ENCODE results near the gene PTPN5. TPM values are rescaled to one million over a fixed set of nuclear protein-coding genes. Genes with fewer than 3 reads are reported as not detected.

PTPN5 gene
- total RNA-seq, 2 experiments from 2014 or later = not detected

DNA sequence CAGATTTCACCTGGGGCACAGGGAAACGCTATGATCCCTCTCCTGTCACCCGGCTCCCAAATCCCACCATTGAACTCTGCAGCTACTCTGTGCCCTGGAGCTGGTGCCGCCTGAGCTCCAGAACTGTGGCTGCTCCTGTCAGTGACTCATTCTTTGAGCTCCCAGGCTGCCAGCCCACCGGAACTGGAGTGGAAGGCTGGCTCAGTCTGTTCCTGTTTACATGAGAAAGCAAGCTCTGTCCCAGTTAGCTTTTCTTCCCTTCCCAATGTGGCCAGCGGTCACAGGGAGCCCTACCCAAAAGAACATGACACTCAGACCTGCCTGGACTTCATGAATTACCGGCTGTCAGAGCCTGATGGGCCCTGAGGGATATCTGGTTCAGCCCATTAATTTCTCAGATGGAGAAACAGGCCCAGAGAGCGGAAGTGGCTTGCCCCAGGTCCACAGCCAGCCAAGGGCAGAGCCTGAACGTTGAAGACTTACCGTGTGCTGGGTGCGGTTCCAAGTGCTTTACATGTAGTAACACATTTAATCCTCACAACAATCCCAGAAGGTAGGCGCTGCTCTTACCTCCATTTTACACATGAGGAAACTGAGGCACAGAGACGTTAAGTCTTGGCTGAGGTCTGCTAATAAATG is 41.8 kb downstream of the PTPN5 start:
- H3K9me3 ChIP-seq (ENCODE audit: low read length) = no peaks in the 10 kb centered on the region
- no TSS peak for BruUV-seq (replicated peaks)
- TF ChIP-seq, protein P1, sequence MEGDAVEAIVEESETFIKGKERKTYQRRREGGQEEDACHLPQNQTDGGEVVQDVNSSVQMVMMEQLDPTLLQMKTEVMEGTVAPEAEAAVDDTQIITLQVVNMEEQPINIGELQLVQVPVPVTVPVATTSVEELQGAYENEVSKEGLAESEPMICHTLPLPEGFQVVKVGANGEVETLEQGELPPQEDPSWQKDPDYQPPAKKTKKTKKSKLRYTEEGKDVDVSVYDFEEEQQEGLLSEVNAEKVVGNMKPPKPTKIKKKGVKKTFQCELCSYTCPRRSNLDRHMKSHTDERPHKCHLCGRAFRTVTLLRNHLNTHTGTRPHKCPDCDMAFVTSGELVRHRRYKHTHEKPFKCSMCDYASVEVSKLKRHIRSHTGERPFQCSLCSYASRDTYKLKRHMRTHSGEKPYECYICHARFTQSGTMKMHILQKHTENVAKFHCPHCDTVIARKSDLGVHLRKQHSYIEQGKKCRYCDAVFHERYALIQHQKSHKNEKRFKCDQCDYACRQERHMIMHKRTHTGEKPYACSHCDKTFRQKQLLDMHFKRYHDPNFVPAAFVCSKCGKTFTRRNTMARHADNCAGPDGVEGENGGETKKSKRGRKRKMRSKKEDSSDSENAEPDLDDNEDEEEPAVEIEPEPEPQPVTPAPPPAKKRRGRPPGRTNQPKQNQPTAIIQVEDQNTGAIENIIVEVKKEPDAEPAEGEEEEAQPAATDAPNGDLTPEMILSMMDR (conservative IDR thresholded peaks at IDR 0.05; ENCODE audit: low read length) = no peak
- no peak for TF ChIP-seq EZH2phosphoT487 (IDR thresholded peaks at IDR 0.05; ENCODE audit: borderline replicate concordance, low read depth, low read length)
- H3K36me3 ChIP-seq (ENCODE audit: insufficient read depth, low read length) = no peaks in the 10 kb centered on the region
- no peak overlapping the region for H2AFZ ChIP-seq (ENCODE audit: low read length)
- no peak overlapping the region for H3K4me3 ChIP-seq (ENCODE audit: low read depth, low read length, poor library complexity, severe bottlenecking)
- no peak for DNase-seq (ENCODE audit: low spot score)
- H3K4me1 ChIP-seq (ENCODE audit: insufficient read depth, low read length, poor library complexity, severe bottlenecking) = no peaks in the 10 kb centered on the region
- ChIA-PET CTCF (ENCODE audit: unreplicated experiment) (no interaction called here), POLR2A (no interaction called here)
- no peak overlapping the region for H3K4me2 ChIP-seq (ENCODE audit: low read length)
- no peaks in the 10 kb centered on the region for H3K79me2 ChIP-seq (ENCODE audit: insufficient read depth, low read depth, low read length)
- H3K27ac ChIP-seq (ENCODE audit: low read depth, low read length, poor library complexity, severe bottlenecking) = no peak overlapping the region
- H3K9me2 ChIP-seq (ENCODE audit: insufficient read depth, low read length) = no peaks in the 10 kb centered on the region
- H4K20me1 ChIP-seq (ENCODE audit: insufficient read depth, low read length) = no peaks in the 10 kb centered on the region
- intact Hi-C loops (cut with micrococcal nuclease; ENCODE audit: unreplicated experiment) = no loop called here

DNA sequence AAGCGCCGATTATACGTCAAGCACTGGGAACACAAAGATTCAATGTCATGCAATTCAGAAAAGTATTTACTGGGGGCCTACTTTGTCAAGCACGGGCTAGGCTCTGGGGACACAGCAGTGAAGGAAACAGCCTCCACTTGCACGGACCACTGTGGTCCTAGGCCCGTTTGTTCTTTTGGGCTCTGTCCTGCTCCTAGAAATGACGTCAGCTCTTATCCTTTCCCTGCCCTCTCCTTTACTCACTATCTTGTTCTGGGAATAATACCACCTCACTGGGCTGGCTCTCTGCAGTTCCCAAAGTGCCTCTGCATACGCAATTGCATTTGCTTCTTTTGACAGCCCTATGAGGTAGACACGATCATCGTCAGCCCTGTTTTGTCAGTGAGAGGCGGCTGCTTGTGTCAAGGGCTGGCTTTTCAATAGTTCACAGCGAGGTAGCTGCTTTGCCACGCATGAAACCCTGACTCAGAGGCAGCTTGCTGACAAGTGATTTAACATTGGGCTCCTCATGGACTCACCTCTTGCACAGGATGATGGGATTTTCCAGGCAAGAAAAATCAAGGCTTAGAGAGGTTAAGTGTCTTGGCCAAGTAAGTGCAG is 42.7 kb downstream of the PTPN5 start:
- Histone ChIP-seq H3K9me3 (ENCODE audit: low read length) (no peaks in the 10 kb centered on the region), H3K9me2 (ENCODE audit: insufficient read depth, low read length) (no peaks in the 10 kb centered on the region), H3K36me3 (ENCODE audit: insufficient read depth, low read length) (no peaks in the 10 kb centered on the region), H2AFZ (ENCODE audit: low read length) (no peak overlapping the region), H3K27ac (ENCODE audit: low read depth, low read length, poor library complexity, severe bottlenecking) (no peak overlapping the region), H3K4me2 (ENCODE audit: low read length) (no peak overlapping the region), H3K79me2 (ENCODE audit: insufficient read depth, low read depth, low read length) (no peaks in the 10 kb centered on the region), H3K4me3 (ENCODE audit: low read depth, low read length, poor library complexity, severe bottlenecking) (no peak overlapping the region), H3K4me1 (ENCODE audit: insufficient read depth, low read length, poor library complexity, severe bottlenecking) (no peaks in the 10 kb centered on the region), H4K20me1 (ENCODE audit: insufficient read depth, low read length) (no peaks in the 10 kb centered on the region)
- no TSS peak for BruUV-seq (replicated peaks)
- CTCF ChIA-PET (ENCODE audit: unreplicated experiment) = interaction anchor here (0.6 kb wide), 1 partner anchor 167 kb away, joined by 5 read pairs; no protein-coding TSS in a partner anchor
- TF ChIP-seq EZH2phosphoT487 (IDR thresholded peaks at IDR 0.05; ENCODE audit: borderline replicate concordance, low read depth, low read length) = no peak
- TF ChIP-seq, protein P1 (conservative IDR thresholded peaks at IDR 0.05; ENCODE audit: low read length) = no peak
- DNase-seq (ENCODE audit: low spot score) = no peak
- intact Hi-C loops (cut with micrococcal nuclease; ENCODE audit: unreplicated experiment) = no loop called here
- POLR2A ChIA-PET = no interaction called here

DNA sequence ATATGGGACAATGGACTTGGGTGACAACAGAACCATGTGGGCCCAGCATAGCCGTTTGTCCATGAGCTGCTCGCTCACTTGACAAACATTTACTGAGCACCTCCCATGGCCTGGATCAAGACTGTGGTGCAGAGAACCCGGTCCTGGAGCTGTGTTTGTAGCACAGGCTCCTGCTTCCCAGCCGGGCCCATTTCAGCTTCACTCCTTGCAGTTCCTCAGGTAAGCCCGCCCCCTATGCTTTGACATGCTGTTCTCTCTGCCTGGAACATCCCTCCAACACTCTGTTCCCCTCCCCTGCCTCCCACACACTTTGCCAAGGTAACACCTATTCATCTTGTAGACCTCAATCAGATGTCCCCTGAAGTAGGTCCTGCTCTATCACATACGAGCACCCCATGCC is 46.3 kb downstream of the PTPN5 start:
- Histone ChIP-seq H4K20me1 (ENCODE audit: insufficient read depth, low read length) (no peaks in the 10 kb centered on the region), H3K9me3 (ENCODE audit: low read length) (no peaks in the 10 kb centered on the region), H3K79me2 (ENCODE audit: insufficient read depth, low read depth, low read length) (no peaks in the 10 kb centered on the region), H3K9me2 (ENCODE audit: insufficient read depth, low read length) (no peaks in the 10 kb centered on the region), H3K4me1 (ENCODE audit: insufficient read depth, low read length, poor library complexity, severe bottlenecking) (no peaks in the 10 kb centered on the region), H3K4me2 (ENCODE audit: low read length) (no peak overlapping the region), H3K27ac (ENCODE audit: low read depth, low read length, poor library complexity, severe bottlenecking) (no peak overlapping the region), H2AFZ (ENCODE audit: low read length) (no peak overlapping the region), H3K4me3 (ENCODE audit: low read depth, low read length, poor library complexity, severe bottlenecking) (no peak overlapping the region), H3K36me3 (ENCODE audit: insufficient read depth, low read length) (no peaks in the 10 kb centered on the region)
- no TSS peak for BruUV-seq (replicated peaks)
- no peak for DNase-seq (ENCODE audit: low spot score)
- CTCF ChIA-PET (ENCODE audit: unreplicated experiment) = interaction anchor here (0.5 kb wide), 1 partner anchor 219 kb away, joined by 3 read pairs; the partner anchor contains the start of gene TSG101
- POLR2A ChIA-PET = interaction anchor here (0.6 to 1.6 kb wide), 3 partner anchors 13 to 497 kb away, joined by 3 to 6 read pairs (median 4); no protein-coding TSS in a partner anchor
- intact Hi-C loops (cut with micrococcal nuclease; ENCODE audit: unreplicated experiment) = no loop called here
- TF ChIP-seq, protein P1 (conservative IDR thresholded peaks at IDR 0.05; ENCODE audit: low read length) = no peak
- TF ChIP-seq EZH2phosphoT487 (IDR thresholded peaks at IDR 0.05; ENCODE audit: borderline replicate concordance, low read depth, low read length) = no peak
